NCI-H524 (cell line): ENCODE data around the gene PWP2.
"Not testable (repeated sequence)": the region's sequence is repeated elsewhere in the genome, so short reads cannot be mapped to it uniquely, and the experiment has no call there.

ENCODE experiments used
- DNase-seq, 2 experiments: peaks; one replicate each; lab custom pipeline; 2025; lab: John Stamatoyannopoulos, UW

The PWP2 gene

GRCh38 chr21:44163167-44163653 lies 56.0 kb downstream of the PWP2 start:
- not testable (repeated sequence) for DNase-seq

DNA sequence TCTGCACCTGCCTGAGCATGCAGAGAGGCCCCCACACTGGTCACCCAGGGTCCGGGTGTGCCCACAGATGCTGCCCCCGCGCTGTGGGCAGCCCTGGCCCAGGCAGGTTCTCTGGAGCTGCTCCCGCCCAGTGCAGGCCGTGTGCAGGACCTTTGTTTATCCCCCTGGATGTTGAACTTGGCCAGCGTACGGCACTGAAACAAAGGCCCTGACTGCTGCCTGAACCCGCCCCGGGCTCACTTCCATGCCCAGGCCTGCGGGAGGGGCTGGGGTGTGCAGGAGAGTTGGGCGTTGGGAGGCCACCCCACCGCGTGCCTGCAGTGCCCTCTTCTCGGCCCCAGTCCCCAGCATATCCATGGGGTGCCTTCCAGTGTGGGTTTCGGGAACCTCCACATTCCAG lies 58.7 kb downstream of the PWP2 start:
- DNase-seq = not testable (repeated sequence)

- not testable (repeated sequence) for DNase-seq
Measured at GRCh38 chr21:44167527-44167926, 60.3 kb downstream of the PWP2 start.

- not testable (repeated sequence) for DNase-seq
Measured at GRCh38 chr21:44170326-44170725, 63.1 kb downstream of the PWP2 start.

- not testable (repeated sequence) for DNase-seq
Measured at GRCh38 chr21:44170863-44171262, 63.7 kb downstream of the PWP2 start.

DNA sequence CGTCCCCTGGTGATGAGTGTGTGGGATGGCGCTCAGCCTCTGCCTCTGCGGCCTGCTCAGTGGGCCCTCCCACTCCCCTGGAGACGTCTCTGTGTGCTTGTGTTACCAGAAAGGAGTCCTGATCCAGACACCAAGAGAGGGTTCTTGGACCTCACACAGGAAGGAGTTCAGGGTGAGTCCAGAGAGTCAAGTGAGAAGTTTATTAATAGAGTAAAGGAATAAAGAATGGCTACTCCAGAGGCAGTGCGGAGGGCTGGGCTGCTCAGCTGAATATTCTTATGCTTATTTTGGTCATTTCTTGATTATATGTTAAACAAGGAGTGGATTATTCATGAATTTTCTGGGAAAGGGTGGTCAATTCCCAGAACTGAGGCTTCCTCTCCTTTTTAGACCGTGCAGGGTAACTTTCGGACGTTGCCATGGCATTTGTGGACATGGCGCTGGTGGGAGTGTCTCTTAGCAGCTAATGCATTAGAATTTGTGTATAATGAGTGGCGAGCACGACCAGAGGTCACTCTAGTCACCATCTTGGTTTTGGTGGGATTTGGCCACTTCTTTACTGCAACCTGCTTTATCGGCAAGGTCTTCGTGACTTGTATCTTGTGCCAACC lies 64.9 kb downstream of the PWP2 start:
- DNase-seq = not testable (repeated sequence)

- DNase-seq = not testable (repeated sequence)
Measured at GRCh38 chr21:44172741-44173140, 65.5 kb downstream of the PWP2 start.

DNA sequence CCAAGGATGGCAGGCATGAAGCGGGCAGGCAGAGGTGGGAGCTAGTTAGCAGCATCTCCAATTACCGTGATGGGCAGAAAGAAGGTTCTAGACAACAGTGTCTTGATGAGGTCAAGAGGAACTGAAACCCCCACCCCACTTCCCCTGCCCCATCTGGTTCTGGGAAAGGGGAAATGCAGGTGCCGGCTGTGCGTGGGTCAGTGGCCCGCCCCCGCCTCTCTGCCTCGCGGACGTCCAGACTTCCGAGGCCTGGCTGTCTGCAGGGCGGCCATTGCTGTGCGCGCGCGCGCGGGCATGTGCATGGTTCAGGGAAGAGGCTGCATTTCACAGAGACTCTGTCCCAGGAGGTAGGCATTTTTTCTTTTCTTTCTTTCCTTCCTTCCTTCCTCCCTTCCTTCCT lies 68.0 kb downstream of the PWP2 start:
- not testable (repeated sequence) for DNase-seq

DNA sequence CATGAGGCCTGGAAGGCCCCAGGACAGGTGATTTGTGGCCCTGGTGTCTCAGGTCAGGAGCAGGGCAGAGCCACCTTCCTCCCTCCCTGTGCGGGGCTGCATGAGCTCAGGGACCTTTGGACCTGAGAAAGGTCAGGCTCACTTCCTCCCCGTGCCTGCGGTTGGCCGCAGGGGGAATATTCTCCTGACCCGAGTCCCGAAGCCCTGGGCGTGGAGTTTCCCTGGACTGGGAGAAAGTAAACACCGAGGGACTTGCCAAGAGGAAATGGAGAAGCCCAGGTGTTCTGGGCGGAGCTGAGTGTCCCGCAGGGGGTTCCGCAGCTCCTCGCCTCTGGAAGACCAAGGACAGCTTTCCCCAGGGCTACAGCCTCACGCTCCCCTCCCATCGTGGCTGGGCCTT lies 68.9 kb downstream of the PWP2 start:
- not testable (repeated sequence) for DNase-seq
